MM.1S (cell line): ENCODE measurements around the gene NUDT7.

ENCODE experiments used
- DNase-seq: peaks from one replicate; pipeline ENCODE4 v3.0.0-alpha.2; 2015
- H2AFZ ChIP-seq: fragments of 300-600 bp; sonication (generic); 2 replicates; pipeline ENCODE4 v1.6.0; 2016; ENCODE audit warnings: antibody characterized with exemption, low read length
- H3F3A ChIP-seq: fragments of 300-600 bp; sonication (generic); 2 replicates; pipeline ENCODE4 v1.6.1; 2016; ENCODE audit warnings: mild to moderate bottlenecking, antibody characterized with exemption, low read length, moderate library complexity, mixed read lengths; ENCODE audit not compliant: insufficient read depth
- H3K27ac ChIP-seq: fragments of 300-600 bp; sonication (generic); 2 replicates; pipeline ENCODE4 v1.5.1; 2016; ENCODE audit warnings: mild to moderate bottlenecking, low read length
- H3K27me3 ChIP-seq: fragments of 300-600 bp; sonication (generic); replicated peaks from 2 replicates; pipeline ENCODE4 v1.6.0; 2016; ENCODE audit warnings: low read length; ENCODE audit not compliant: insufficient read depth
- H3K36me3 ChIP-seq: fragments of 300-600 bp; sonication (generic); replicated peaks from 2 replicates; pipeline ENCODE4 v1.6.1; 2016; ENCODE audit warnings: mild to moderate bottlenecking, low read length, mixed read lengths; ENCODE audit not compliant: insufficient read depth
- H3K4me1 ChIP-seq: fragments of 300-600 bp; sonication (generic); 2 replicates; pipeline ENCODE4 v1.6.1; 2016; ENCODE audit warnings: low read length, mixed read lengths
- H3K4me2 ChIP-seq: fragments of 300-600 bp; sonication (generic); 2 replicates; pipeline ENCODE4 v1.6.0; 2016; ENCODE audit warnings: low read depth, low read length
- H3K4me3 ChIP-seq: fragments of 300-600 bp; sonication (generic); 2 replicates; pipeline ENCODE4 v1.5.1; 2016; ENCODE audit warnings: low read length, mixed read lengths
- H3K79me2 ChIP-seq: fragments of 300-600 bp; sonication (generic); 2 replicates; pipeline ENCODE4 v1.6.1; 2016; ENCODE audit warnings: mixed run types, low read length, mixed read lengths
- H3K9ac ChIP-seq: fragments of 300-600 bp; sonication (generic); 2 replicates; pipeline ENCODE4 v1.6.1; 2016; ENCODE audit warnings: low read length, mixed read lengths
- H3K9me2 ChIP-seq: fragments of 300-600 bp; sonication (generic); replicated peaks from 2 replicates; pipeline ENCODE4 v1.6.1; 2016; ENCODE audit warnings: mild to moderate bottlenecking, low read length, mixed read lengths; ENCODE audit not compliant: insufficient read depth
- H3K9me3 ChIP-seq: fragments of 300-600 bp; sonication (generic); replicated peaks from 2 replicates; pipeline ENCODE4 v1.6.1; 2016; ENCODE audit warnings: mild to moderate bottlenecking, low read length, mixed read lengths; ENCODE audit not compliant: insufficient read depth
- H4K20me1 ChIP-seq: fragments of 300-600 bp; sonication (generic); 2 replicates; pipeline ENCODE4 v1.6.1; 2016; ENCODE audit warnings: mild to moderate bottlenecking, low read length, moderate library complexity, mixed read lengths; ENCODE audit not compliant: insufficient read depth
- EZH2 ChIP-seq: fragments of 300-600 bp; sonication (generic); optimal IDR thresholded peaks from 2 replicates; pipeline ENCODE3; 2017; ENCODE audit warnings: low read depth, mild to moderate bottlenecking, antibody characterized with exemption, low read length, mixed read lengths
- EZH2phosphoT487 ChIP-seq: fragments of 300-600 bp; sonication (generic); IDR thresholded peaks from 2 replicates; pipeline ENCODE4 v1.6.1; 2018; ENCODE audit warnings: antibody characterized with exemption, low read length
- TF ChIP-seq, protein P1 (sequence below): fragments of 300-600 bp; sonication (generic); IDR thresholded peaks from 2 replicates; pipeline ENCODE4 v1.5.1; 2016; ENCODE audit warnings: antibody characterized with exemption, low read length, mixed read lengths

Gene NUDT7

DNA sequence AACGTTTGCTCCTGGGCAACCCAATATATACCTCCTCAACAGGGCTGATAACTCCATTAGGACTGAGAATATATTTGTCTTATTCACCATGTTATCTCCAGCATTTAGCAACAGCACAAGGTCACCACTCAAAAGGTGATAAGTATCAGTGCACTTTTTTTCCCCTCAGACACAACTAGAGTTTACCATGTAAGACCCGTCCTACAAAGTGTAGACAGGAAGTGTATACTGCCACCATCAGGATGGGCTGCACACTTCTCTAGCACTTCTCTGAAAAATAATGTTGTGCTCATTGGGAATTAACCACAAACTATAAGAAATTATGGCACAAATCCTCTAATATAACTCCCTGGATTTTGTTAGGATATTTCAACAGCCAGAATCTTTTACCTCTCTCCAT is 60.4 kb downstream of the NUDT7 start:
- no peaks in the 10 kb centered on the region for H3K4me1 ChIP-seq
- no peaks in the 10 kb centered on the region; the same call in 1 of the 2 replicates for H3K27me3 ChIP-seq
- no peak overlapping the region for H3K27ac ChIP-seq
- H2AFZ ChIP-seq: no peak overlapping the region
- H3K9me3 ChIP-seq: no peaks in the 10 kb centered on the region
- no peak for DNase-seq
- no peak overlapping the region for H3K9ac ChIP-seq
- H3K79me2 ChIP-seq: no peaks in the 10 kb centered on the region
- H3F3A ChIP-seq: no peaks in the 10 kb centered on the region
- TF ChIP-seq, protein P1, sequence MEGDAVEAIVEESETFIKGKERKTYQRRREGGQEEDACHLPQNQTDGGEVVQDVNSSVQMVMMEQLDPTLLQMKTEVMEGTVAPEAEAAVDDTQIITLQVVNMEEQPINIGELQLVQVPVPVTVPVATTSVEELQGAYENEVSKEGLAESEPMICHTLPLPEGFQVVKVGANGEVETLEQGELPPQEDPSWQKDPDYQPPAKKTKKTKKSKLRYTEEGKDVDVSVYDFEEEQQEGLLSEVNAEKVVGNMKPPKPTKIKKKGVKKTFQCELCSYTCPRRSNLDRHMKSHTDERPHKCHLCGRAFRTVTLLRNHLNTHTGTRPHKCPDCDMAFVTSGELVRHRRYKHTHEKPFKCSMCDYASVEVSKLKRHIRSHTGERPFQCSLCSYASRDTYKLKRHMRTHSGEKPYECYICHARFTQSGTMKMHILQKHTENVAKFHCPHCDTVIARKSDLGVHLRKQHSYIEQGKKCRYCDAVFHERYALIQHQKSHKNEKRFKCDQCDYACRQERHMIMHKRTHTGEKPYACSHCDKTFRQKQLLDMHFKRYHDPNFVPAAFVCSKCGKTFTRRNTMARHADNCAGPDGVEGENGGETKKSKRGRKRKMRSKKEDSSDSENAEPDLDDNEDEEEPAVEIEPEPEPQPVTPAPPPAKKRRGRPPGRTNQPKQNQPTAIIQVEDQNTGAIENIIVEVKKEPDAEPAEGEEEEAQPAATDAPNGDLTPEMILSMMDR: 0 out of 2 replicates have a peak, but pooled peaks have one; percentile 8
- TF ChIP-seq EZH2phosphoT487: no peak
- H3K4me3 ChIP-seq: no peak overlapping the region
- no peaks in the 10 kb centered on the region for H3K36me3 ChIP-seq
- no peaks in the 10 kb centered on the region for H4K20me1 ChIP-seq
- H3K9me2 ChIP-seq: no peaks in the 10 kb centered on the region
- H3K4me2 ChIP-seq: no peak overlapping the region

DNA sequence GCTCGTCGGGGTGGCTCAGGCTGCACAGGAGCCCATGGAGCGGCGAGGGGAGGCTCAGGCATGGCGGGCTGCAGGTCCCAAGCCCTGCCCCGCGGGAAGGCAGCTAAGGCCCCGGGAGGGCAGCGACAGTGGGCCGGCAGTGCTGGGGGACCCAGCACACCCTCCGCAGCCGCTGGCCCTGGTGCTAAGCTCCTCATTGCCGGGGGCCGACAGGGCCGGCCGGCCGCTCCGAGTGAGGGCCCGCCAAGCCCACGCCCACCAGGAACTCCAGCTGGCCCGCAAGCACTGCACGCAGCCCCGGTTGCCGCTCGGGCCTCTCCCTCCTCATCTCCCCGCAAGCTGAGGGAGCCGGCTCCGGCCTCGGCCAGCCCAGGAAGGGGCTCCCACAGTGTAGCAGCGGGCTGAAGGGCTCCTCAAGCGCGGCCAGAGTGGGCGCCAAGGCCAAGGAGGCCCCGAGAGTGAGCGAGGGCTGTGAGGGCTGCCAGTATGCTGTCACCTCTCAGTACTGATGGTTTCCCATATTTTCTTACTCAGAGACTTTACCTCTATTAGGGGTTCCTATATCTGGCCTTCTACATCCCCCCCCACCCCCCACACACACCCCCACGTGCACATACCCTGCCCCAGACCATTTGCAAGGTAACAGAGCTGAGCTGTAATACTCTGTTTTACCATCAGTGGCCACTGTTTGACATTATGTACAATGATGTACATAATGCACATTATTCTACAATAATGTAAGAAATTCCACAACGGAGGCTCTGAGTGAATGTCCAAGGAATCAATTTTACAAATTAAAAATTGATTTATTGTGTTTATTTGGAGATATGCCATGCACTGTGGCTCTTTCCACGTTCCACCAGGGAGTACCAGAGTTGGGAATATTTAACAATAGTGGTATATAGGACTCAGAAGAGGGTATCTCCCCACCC is 62.4 kb downstream of the NUDT7 start:
- Histone ChIP-seq H3K4me3 (no peak overlapping the region), H4K20me1 (no peaks in the 10 kb centered on the region), H3K4me2 (no peak overlapping the region), H3K27ac (no peak overlapping the region), H3F3A (no peaks in the 10 kb centered on the region), H3K9me3 (no peaks in the 10 kb centered on the region), H3K9me2 (no peaks in the 10 kb centered on the region), H3K36me3 (no peaks in the 10 kb centered on the region), H3K9ac (no peak overlapping the region), H3K27me3 (peaks cover 11% of the 10 kb centered on the region; the same call in 1 of the 2 replicates), H3K79me2 (no peaks in the 10 kb centered on the region), H3K4me1 (no peaks in the 10 kb centered on the region), H2AFZ (no peak overlapping the region)
- no peak for DNase-seq
- TF ChIP-seq EZH2: no peak
- TF ChIP-seq, protein P1: peak; percentile 13; the same call in 1 of the 2 replicates

DNA sequence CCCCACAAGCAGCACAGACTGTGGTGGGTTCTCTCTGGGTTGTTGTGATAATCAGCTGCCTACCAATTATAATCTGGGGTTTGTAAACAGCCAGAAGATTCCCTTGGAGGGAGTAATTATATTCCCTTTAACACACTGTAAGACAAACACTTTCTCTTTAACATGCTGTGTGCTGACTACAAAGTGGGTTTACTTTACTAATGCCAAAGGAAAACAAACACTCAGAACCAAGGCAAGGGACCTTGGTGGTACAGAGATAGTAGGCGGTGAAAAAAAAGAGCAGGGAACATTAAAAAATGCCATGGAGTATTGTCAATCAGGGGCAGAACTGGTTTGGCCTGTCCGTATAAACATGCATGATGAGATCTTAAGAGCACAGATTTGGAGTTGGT is 63.1 kb downstream of the NUDT7 start:
- Histone ChIP-seq H3K79me2 (no peaks in the 10 kb centered on the region), H3K9me2 (no peaks in the 10 kb centered on the region)
- TF ChIP-seq, protein P1: no peak
- TF ChIP-seq EZH2phosphoT487 (no peak), EZH2 (no peak)

More for the DNA sequence above, 63.1 kb downstream of the NUDT7 start:
- Histone ChIP-seq H3K27me3 (peaks cover 12% of the 10 kb centered on the region; the same call in 1 of the 2 replicates), H3F3A (no peaks in the 10 kb centered on the region), H3K36me3 (no peaks in the 10 kb centered on the region), H3K4me3 (no peak overlapping the region), H3K27ac (no peak overlapping the region), H3K9ac (no peak overlapping the region), H2AFZ (no peak overlapping the region), H4K20me1 (no peaks in the 10 kb centered on the region), H3K4me1 (no peaks in the 10 kb centered on the region), H3K4me2 (no peak overlapping the region), H3K9me3 (no peaks in the 10 kb centered on the region)
- DNase-seq: no peak
